GM12872 (cell line): ENCODE results near the gene ACTRT2.

Experiments used
- CTCF ChIP-seq: IDR thresholded peaks from 3 replicates; pipeline ENCODE4 v1.5.1; 2011; ENCODE audit warnings: low read depth, mild to moderate bottlenecking, low read length, moderate library complexity; ENCODE audit not compliant: insufficient read depth

ACTRT2 gene

GRCh38 chr1:3071565-3072390 lies 50.5 kb downstream of the ACTRT2 start:
- TF ChIP-seq CTCF, result no peak
